ENCODE data around the gene ACADSB. TPM values are rescaled to one million over a fixed set of nuclear protein-coding genes. Genes with fewer than 3 reads are reported as not detected.

Gene ACADSB
- total and polyA plus RNA-seq, 5 donors = 19.5 to 90.9 (median 70.4) TPM

GRCh38 chr10:123043409-123043925, 34.7 kb downstream of the ACADSB start:
- DNase-seq (no peak), ATAC-seq (peak in 1 of 2 donors; percentile 47)
- Histone ChIP-seq H3K4me3 (ENCODE audit: low read length) (no peak overlapping the region), H3K4me1 (ENCODE audit: control insufficient read depth, insufficient read depth, low read length) (no peaks in the 10 kb centered on the region), H3K9me3 (ENCODE audit: control insufficient read depth, low read length) (no peaks in the 10 kb centered on the region), H3K27ac (ENCODE audit: low read length) (no peak overlapping the region), H3K27me3 (ENCODE audit: control insufficient read depth, insufficient read depth) (no peaks in the 10 kb centered on the region)
- 14% methylated on average over 5 of the region's 5 CpGs for WGBS
- intact Hi-C loops (cut with DNase I) = loop anchor here in 1 of 4 donors (5.0 kb wide), 1 partner anchor 514 kb away; no protein-coding TSS in a partner anchor

GRCh38 chr10:123044391-123044790, 35.6 kb downstream of the ACADSB start:
- WGBS = 81% methylated on average over 2 of the region's 2 CpGs
- ATAC-seq (no peak), DNase-seq (no peak)
- no peaks in the 10 kb centered on the region for H3K27me3 ChIP-seq (ENCODE audit: control insufficient read depth, insufficient read depth)
- intact Hi-C loops (cut with DNase I) = loop anchor here in 2 of 4 donors (2.0 to 5.0 kb wide), 2 partner anchors 513 to 514 kb away; no protein-coding TSS in a partner anchor
- no peaks in the 10 kb centered on the region for H3K4me1 ChIP-seq (ENCODE audit: control insufficient read depth, insufficient read depth, low read length)
- H3K4me3 ChIP-seq (ENCODE audit: low read length) = no peak overlapping the region
- H3K27ac ChIP-seq (ENCODE audit: low read length) = no peak overlapping the region
- H3K9me3 ChIP-seq (ENCODE audit: control insufficient read depth, low read length) = no peaks in the 10 kb centered on the region

GRCh38 chr10:123045961-123046731, 37.3 kb downstream of the ACADSB start:
- no peaks in the 10 kb centered on the region for H3K27me3 ChIP-seq (ENCODE audit: control insufficient read depth, insufficient read depth)
- H3K27ac ChIP-seq (ENCODE audit: low read length) = no peak overlapping the region
- no peak for DNase-seq
- no peaks in the 10 kb centered on the region for H3K4me1 ChIP-seq (ENCODE audit: control insufficient read depth, insufficient read depth, low read length)
- intact Hi-C loops (cut with DNase I) = loop anchor here in 2 of 4 donors (2.0 to 5.0 kb wide), 2 partner anchors 511 to 513 kb away; no protein-coding TSS in a partner anchor
- WGBS = 88% methylated on average over 4 of the region's 4 CpGs
- no peaks in the 10 kb centered on the region for H3K9me3 ChIP-seq (ENCODE audit: control insufficient read depth, low read length)
- ATAC-seq = no peak
- H3K4me3 ChIP-seq (ENCODE audit: low read length) = no peak overlapping the region

- Histone ChIP-seq H3K4me3 (ENCODE audit: low read length) (no peak overlapping the region), H3K27ac (ENCODE audit: low read length) (no peak overlapping the region), H3K4me1 (ENCODE audit: control insufficient read depth, insufficient read depth, low read length) (no peaks in the 10 kb centered on the region), H3K27me3 (ENCODE audit: control insufficient read depth, insufficient read depth) (no peaks in the 10 kb centered on the region), H3K9me3 (ENCODE audit: control insufficient read depth, low read length) (no peaks in the 10 kb centered on the region)
- no peak for ATAC-seq
- no peak for DNase-seq
- intact Hi-C loops (cut with DNase I) = no loop called here
- 97% methylated on average over 3 of the region's 3 CpGs for WGBS
These were observed 49.2 kb downstream of the ACADSB start for GRCh38 chr10:123057968-123058367.

GRCh38 chr10:123061865-123062264, 53.1 kb downstream of the ACADSB start:
- Histone ChIP-seq H3K27me3 (ENCODE audit: control insufficient read depth, insufficient read depth) (no peaks in the 10 kb centered on the region), H3K4me3 (ENCODE audit: low read length) (no peak overlapping the region), H3K4me1 (ENCODE audit: control insufficient read depth, insufficient read depth, low read length) (no peaks in the 10 kb centered on the region), H3K27ac (ENCODE audit: low read length) (no peak overlapping the region), H3K9me3 (ENCODE audit: control insufficient read depth, low read length) (no peaks in the 10 kb centered on the region)
- no peak for ATAC-seq
- DNase-seq = no peak
- WGBS = 93% methylated on average over 2 of the region's 2 CpGs
- intact Hi-C loops (cut with DNase I) = no loop called here

- no peak overlapping the region for H3K27ac ChIP-seq (ENCODE audit: low read length)
- WGBS = 86% methylated on average over 10 of the region's 10 CpGs
- intact Hi-C loops (cut with DNase I) = no loop called here
- H3K27me3 ChIP-seq (ENCODE audit: control insufficient read depth, insufficient read depth) = no peaks in the 10 kb centered on the region
- ATAC-seq (no peak), DNase-seq (no peak)
- no peak overlapping the region for H3K4me3 ChIP-seq (ENCODE audit: low read length)
- H3K4me1 ChIP-seq (ENCODE audit: control insufficient read depth, insufficient read depth, low read length) = no peaks in the 10 kb centered on the region
- no peaks in the 10 kb centered on the region for H3K9me3 ChIP-seq (ENCODE audit: control insufficient read depth, low read length)
These were observed 53.9 kb downstream of the ACADSB start for GRCh38 chr10:123062726-123063125.

- WGBS = 90% methylated on average over 10 of the region's 10 CpGs
- intact Hi-C loops (cut with DNase I) = no loop called here
These were observed 59.5 kb downstream of the ACADSB start for GRCh38 chr10:123068087-123068853.

GRCh38 chr10:123069246-123069986, 60.6 kb downstream of the ACADSB start:
- no peak for DNase-seq
- H3K27ac ChIP-seq (ENCODE audit: low read length) = no peak overlapping the region
- no peak for ATAC-seq
- WGBS = 65% methylated on average over 8 of the region's 8 CpGs
- no peak overlapping the region for H3K4me3 ChIP-seq (ENCODE audit: low read length)
- no peaks in the 10 kb centered on the region for H3K4me1 ChIP-seq (ENCODE audit: control insufficient read depth, insufficient read depth, low read length)
- no peaks in the 10 kb centered on the region for H3K27me3 ChIP-seq (ENCODE audit: control insufficient read depth, insufficient read depth)
- intact Hi-C loops (cut with DNase I) = no loop called here
- no peaks in the 10 kb centered on the region for H3K9me3 ChIP-seq (ENCODE audit: control insufficient read depth, low read length)

More at GRCh38 chr10:123068087-123068853, 59.5 kb downstream of the ACADSB start:
- DNase-seq = no peak
- Histone ChIP-seq H3K9me3 (ENCODE audit: control insufficient read depth, low read length) (no peaks in the 10 kb centered on the region), H3K4me3 (ENCODE audit: low read length) (no peak overlapping the region), H3K4me1 (ENCODE audit: control insufficient read depth, insufficient read depth, low read length) (no peaks in the 10 kb centered on the region), H3K27ac (ENCODE audit: low read length) (no peak overlapping the region), H3K27me3 (ENCODE audit: control insufficient read depth, insufficient read depth) (no peaks in the 10 kb centered on the region)
- ATAC-seq = no peak

- ATAC-seq (no peak), DNase-seq (no peak)
- H3K27me3 ChIP-seq (ENCODE audit: control insufficient read depth, insufficient read depth) = no peaks in the 10 kb centered on the region
- H3K9me3 ChIP-seq (ENCODE audit: control insufficient read depth, low read length) = no peaks in the 10 kb centered on the region
- no peak overlapping the region for H3K4me3 ChIP-seq (ENCODE audit: low read length)
- no peak overlapping the region for H3K27ac ChIP-seq (ENCODE audit: low read length)
- intact Hi-C loops (cut with DNase I) = no loop called here
- WGBS = 72% methylated on average over 6 of the region's 6 CpGs
- no peaks in the 10 kb centered on the region for H3K4me1 ChIP-seq (ENCODE audit: control insufficient read depth, insufficient read depth, low read length)
These were observed 64.4 kb downstream of the ACADSB start for GRCh38 chr10:123073187-123073586.

- no peaks in the 10 kb centered on the region for H3K27me3 ChIP-seq (ENCODE audit: control insufficient read depth, insufficient read depth)
These were observed 65.4 kb downstream of the ACADSB start for GRCh38 chr10:123074215-123074614.

More at GRCh38 chr10:123074215-123074614, 65.4 kb downstream of the ACADSB start:
- ATAC-seq (no peak), DNase-seq (no peak)
- no peaks in the 10 kb centered on the region for H3K9me3 ChIP-seq (ENCODE audit: control insufficient read depth, low read length)
- no peak overlapping the region for H3K27ac ChIP-seq (ENCODE audit: low read length)
- intact Hi-C loops (cut with DNase I) = no loop called here
- H3K4me3 ChIP-seq (ENCODE audit: low read length) = no peak overlapping the region
- WGBS = 75% methylated on average over 5 of the region's 5 CpGs
- no peaks in the 10 kb centered on the region for H3K4me1 ChIP-seq (ENCODE audit: control insufficient read depth, insufficient read depth, low read length)
